H1 (cell line): ENCODE results near the gene ADM2. TPM values are rescaled to one million over a fixed set of nuclear protein-coding genes. Genes with fewer than 3 reads are reported as not detected.

Experiments
- CTCF ChIA-PET: fragments of 300-600 bp; sonication (Branson Sonifier 250); formaldehyde crosslinking; loops from one replicate; lab custom pipeline; 2021; ENCODE audit not compliant: partially characterized antibody; lab: Charles Lee
- POLR2A ChIA-PET: fragments of 300-600 bp; sonication (Branson Sonifier 250); formaldehyde crosslinking; loops from one replicate; lab custom pipeline; 2021; ENCODE audit warnings: inconsistent platforms; ENCODE audit not compliant: partially characterized antibody; lab: Charles Lee
- DNase-seq, 2 experiments: peaks; one replicate each; pipeline versions ENCODE4 v3.0.0 to v3.0.0-alpha.2; 2010 to 2022; ENCODE audit warnings: low spot score in 2 of 2, low read depth in 1 of 2, mixed read lengths in 1 of 2
- FAIRE-seq: peaks from 2 replicates; lab custom pipeline; 2011; peaks lifted over from hg19 to GRCh38; lab: Jason Lieb, UNC
- H2AFZ ChIP-seq: 2 replicates; pipeline ENCODE4 v1.8.1; 2012; ENCODE audit warnings: low read length, inconsistent platforms
- H2AK5ac ChIP-seq: 2 replicates; pipeline ENCODE4 v1.6.1; 2013; ENCODE audit warnings: low read depth, low read length
- H2BK120ac ChIP-seq: replicated peaks from 2 replicates; pipeline ENCODE3; 2013; ENCODE audit warnings: low read depth, low read length, inconsistent platforms
- H2BK12ac ChIP-seq: 2 replicates; pipeline ENCODE4 v1.6.1; 2013; ENCODE audit warnings: low read depth, low read length
- H2BK15ac ChIP-seq: 2 replicates; pipeline ENCODE4 v1.6.1; 2013; ENCODE audit warnings: low read length
- H2BK20ac ChIP-seq: 2 replicates; pipeline ENCODE4 v1.6.1; 2013; ENCODE audit warnings: low read length
- H2BK5ac ChIP-seq: 2 replicates; pipeline ENCODE4 v1.6.1; 2013; ENCODE audit warnings: low read depth, low read length
- H3K14ac ChIP-seq: 2 replicates; pipeline ENCODE4 v1.6.1; 2013; ENCODE audit warnings: inconsistent platforms; ENCODE audit not compliant: insufficient read length
- H3K18ac ChIP-seq: 2 replicates; pipeline ENCODE4 v1.6.1; 2013; ENCODE audit warnings: low read length; ENCODE audit errors: extremely low read depth
- H3K23ac ChIP-seq: 2 replicates; pipeline ENCODE4 v1.6.1; 2013; ENCODE audit warnings: inconsistent platforms; ENCODE audit not compliant: insufficient read length
- H3K23me2 ChIP-seq: 2 replicates; pipeline ENCODE4 v1.6.1; 2013; ENCODE audit warnings: low read depth, low read length
- H3K27ac ChIP-seq: 2 replicates; pipeline ENCODE4 v1.6.1; 2011; ENCODE audit warnings: low read depth, low read length, inconsistent platforms
- H3K27me3 ChIP-seq, 4 experiments: replicated peaks in 1 of 4; 1 replicate in 1 of 4; 2 replicates in 3 of 4; pipeline versions ENCODE4 v1.6.1 to v1.8.1; 2011 to 2013; ENCODE audit warnings: low read length in 3 of 4, mild to moderate bottlenecking in 3 of 4, inconsistent platforms in 2 of 4, mixed read lengths in 2 of 4, moderate library complexity in 1 of 4; ENCODE audit not compliant: control insufficient read depth in 3 of 4, insufficient read depth in 3 of 4; ENCODE audit errors: extremely low read depth in 1 of 4
- H3K36me3 ChIP-seq, 4 experiments: 2 replicates each; pipeline versions ENCODE4 v1.6.1 to v1.8.1; 2011 to 2013; ENCODE audit warnings: mild to moderate bottlenecking in 4 of 4, low read length in 3 of 4, moderate library complexity in 2 of 4, control low read depth in 1 of 4, inconsistent platforms in 1 of 4; ENCODE audit not compliant: insufficient read depth in 4 of 4, control insufficient read depth in 2 of 4
- H3K4ac ChIP-seq: replicated peaks from 2 replicates; pipeline ENCODE3; 2013; ENCODE audit warnings: low read length, low read depth, mixed read lengths, inconsistent platforms; ENCODE audit not compliant: insufficient read length
- H3K4me1 ChIP-seq, 4 experiments: replicated peaks in 1 of 4; 1 replicate in 1 of 4; 2 replicates in 3 of 4; pipeline versions ENCODE4 v1.6.1 to v1.8.1; 2011 to 2013; ENCODE audit warnings: low read length in 3 of 4, inconsistent platforms in 2 of 4, mixed read lengths in 1 of 4; ENCODE audit not compliant: insufficient read depth in 4 of 4, control insufficient read depth in 3 of 4
- H3K4me2 ChIP-seq, 2 experiments: 2 replicates each; pipeline versions ENCODE4 v1.6.1 to v1.8.1; 2011 to 2013; ENCODE audit warnings: low read depth in 2 of 2, low read length in 2 of 2, control low read depth in 1 of 2, inconsistent platforms in 1 of 2, mild to moderate bottlenecking in 1 of 2; ENCODE audit not compliant: insufficient read depth in 1 of 2
- H3K4me3 ChIP-seq, 4 experiments: fragments of 200-600, 300-600 bp in 1 of 4; sonication (generic), shearing (Covaris generic), sonication (Bioruptor Twin) in 1 of 4; 2 replicates each; pipeline versions ENCODE4 v1.5.1 to v1.8.1; 2011 to 2016; ENCODE audit warnings: low read length in 4 of 4, low read depth in 3 of 4, control low read depth in 2 of 4, inconsistent platforms in 2 of 4, mild to moderate bottlenecking in 2 of 4, mixed read lengths in 1 of 4, moderate library complexity in 1 of 4; ENCODE audit not compliant: insufficient read depth in 2 of 4; ENCODE audit errors: extremely low read depth in 1 of 4
- H3K56ac ChIP-seq: replicated peaks from 2 replicates; pipeline ENCODE3; 2013; ENCODE audit warnings: low read depth, mild to moderate bottlenecking, mixed read lengths, low read length, inconsistent platforms; ENCODE audit not compliant: insufficient read length
- H3K79me1 ChIP-seq: 2 replicates; pipeline ENCODE4 v1.6.1; 2013; ENCODE audit warnings: low read depth, low read length, control low read depth
- H3K79me2 ChIP-seq, 2 experiments: 2 replicates each; pipeline versions ENCODE4 v1.6.1 to v1.8.1; 2012 to 2013; ENCODE audit warnings: low read length in 2 of 2, mild to moderate bottlenecking in 2 of 2, inconsistent platforms in 1 of 2; ENCODE audit not compliant: insufficient read depth in 2 of 2, control insufficient read depth in 1 of 2
- H3K9ac ChIP-seq, 4 experiments: replicated peaks in 1 of 4; 1 replicate in 1 of 4; 2 replicates in 3 of 4; pipeline versions ENCODE4 v1.6.1 to v1.8.1; 2011 to 2013; ENCODE audit warnings: low read depth in 3 of 4, low read length in 3 of 4, control low read depth in 2 of 4, mild to moderate bottlenecking in 2 of 4, moderate library complexity in 2 of 4, inconsistent platforms in 1 of 4; ENCODE audit errors: extremely low read depth in 1 of 4
- H3K9me3 ChIP-seq, 2 experiments: 2 replicates each; pipeline versions ENCODE4 v1.6.1 to v1.8.1; 2012 to 2013; ENCODE audit warnings: mild to moderate bottlenecking in 2 of 2, moderate library complexity in 2 of 2, control low read depth in 1 of 2, inconsistent platforms in 1 of 2, low read depth in 1 of 2, low read length in 1 of 2, mixed read lengths in 1 of 2; ENCODE audit not compliant: insufficient read depth in 2 of 2
- H4K20me1 ChIP-seq, 2 experiments: replicated peaks in 1 of 2; 2 replicates each; pipeline versions ENCODE3 to v1.8.1; 2011 to 2013; ENCODE audit warnings: inconsistent platforms in 2 of 2, low read length in 2 of 2, mild to moderate bottlenecking in 1 of 2; ENCODE audit not compliant: insufficient read depth in 2 of 2, control insufficient read depth in 1 of 2
- H4K5ac ChIP-seq: 2 replicates; pipeline ENCODE4 v1.6.1; 2013; ENCODE audit warnings: low read length, low read depth, mixed read lengths, inconsistent platforms; ENCODE audit not compliant: insufficient read length
- H4K8ac ChIP-seq: 2 replicates; pipeline ENCODE4 v1.8.0; 2013; ENCODE audit warnings: mild to moderate bottlenecking, moderate library complexity, low read length, inconsistent platforms; ENCODE audit not compliant: insufficient read depth; ENCODE audit errors: extremely low read depth
- H4K91ac ChIP-seq: replicated peaks from 2 replicates; pipeline ENCODE3; 2013; ENCODE audit warnings: low read length, mixed read lengths, inconsistent platforms; ENCODE audit not compliant: insufficient read length
- CEBPB ChIP-seq: IDR thresholded peaks from 2 replicates; pipeline ENCODE4 v1.6.1; 2012; ENCODE audit warnings: low read depth, low read length
- CHD1 ChIP-seq: IDR thresholded peaks from 2 replicates; pipeline ENCODE4 v1.6.1; 2012; ENCODE audit warnings: low read depth, low read length, improper control_type of control experiment
- EP300 ChIP-seq, 2 experiments: IDR thresholded peaks; 1 replicate in 1 of 2; 2 replicates in 1 of 2; pipeline ENCODE4 v1.6.1; 2011 to 2012; ENCODE audit warnings: low read depth in 2 of 2, low read length in 2 of 2, mild to moderate bottlenecking in 2 of 2, borderline replicate concordance in 1 of 2, inconsistent platforms in 1 of 2, moderate library complexity in 1 of 2
- SUZ12 ChIP-seq: fragments of 200-600 bp; sonication (generic); IDR thresholded peaks from 2 replicates; pipeline ENCODE4 v1.6.1; 2012; ENCODE audit warnings: mild to moderate bottlenecking, inconsistent platforms, low read length, moderate library complexity, mixed read lengths
- TBP ChIP-seq: IDR thresholded peaks from 2 replicates; pipeline ENCODE4 v1.6.1; 2011; ENCODE audit warnings: low read depth, low read length, improper control_type of control experiment
- TCF12 ChIP-seq: IDR thresholded peaks from 2 replicates; pipeline ENCODE4 v1.6.1; 2011; ENCODE audit warnings: low read depth, mild to moderate bottlenecking, low read length
- WGBS, 2 experiments: shearing (Covaris generic) in 1 of 2; methylation state at CpG; one replicate each; pipeline versions ENCODE4 v1.1.6 to v1.1.7; 2013 to 2015; ENCODE audit warnings: low lambda C conversion rate in 2 of 2, mixed read lengths in 2 of 2, inconsistent platforms in 1 of 2, low coverage in 1 of 2, missing lambda C conversion rate in 1 of 2; ENCODE audit not compliant: insufficient replicate concordance in 2 of 2, insufficient coverage in 1 of 2, insufficient read length in 1 of 2; ENCODE audit errors: extremely low coverage in 1 of 2, missing lambda C conversion rate in 1 of 2; 5-methylcytosine and 5-hydroxymethylcytosine counted together
- polyA plus RNA-seq, 7 experiments: library from polyadenylated mRNA; depleted of rRNA in 3 of 7; stranded (reverse) in 5 of 7; unstranded in 2 of 7; fragments of >200 nt in 5 of 7; fragments of 200-250 nt in 2 of 7; gene quantifications; 1 replicate in 5 of 7; 2 replicates in 1 of 7; 4 replicates in 1 of 7; pipeline versions ENCODE4 v1.2.1 to v1.2.3, GENCODE V29; 2011 to 2013; ENCODE audit warnings: missing spikeins in 2 of 7, mixed read lengths in 2 of 7
- total RNA-seq: library from RNA; stranded (reverse); fragmentation: NEBNext Ultra II Directional; extraction: Animal tissue kit (Norgen Biotek cat#: 25700); gene quantifications from 2 replicates; pipeline ENCODE4 v1.2.1, GENCODE V29; 2021

The ADM2 gene
- total and polyA plus RNA-seq, 2 of the 8 experiments (the other 6 are each of a cell fraction or from before 2014, with no cell fraction given) = 3.3 to 7.5 TPM

DNA sequence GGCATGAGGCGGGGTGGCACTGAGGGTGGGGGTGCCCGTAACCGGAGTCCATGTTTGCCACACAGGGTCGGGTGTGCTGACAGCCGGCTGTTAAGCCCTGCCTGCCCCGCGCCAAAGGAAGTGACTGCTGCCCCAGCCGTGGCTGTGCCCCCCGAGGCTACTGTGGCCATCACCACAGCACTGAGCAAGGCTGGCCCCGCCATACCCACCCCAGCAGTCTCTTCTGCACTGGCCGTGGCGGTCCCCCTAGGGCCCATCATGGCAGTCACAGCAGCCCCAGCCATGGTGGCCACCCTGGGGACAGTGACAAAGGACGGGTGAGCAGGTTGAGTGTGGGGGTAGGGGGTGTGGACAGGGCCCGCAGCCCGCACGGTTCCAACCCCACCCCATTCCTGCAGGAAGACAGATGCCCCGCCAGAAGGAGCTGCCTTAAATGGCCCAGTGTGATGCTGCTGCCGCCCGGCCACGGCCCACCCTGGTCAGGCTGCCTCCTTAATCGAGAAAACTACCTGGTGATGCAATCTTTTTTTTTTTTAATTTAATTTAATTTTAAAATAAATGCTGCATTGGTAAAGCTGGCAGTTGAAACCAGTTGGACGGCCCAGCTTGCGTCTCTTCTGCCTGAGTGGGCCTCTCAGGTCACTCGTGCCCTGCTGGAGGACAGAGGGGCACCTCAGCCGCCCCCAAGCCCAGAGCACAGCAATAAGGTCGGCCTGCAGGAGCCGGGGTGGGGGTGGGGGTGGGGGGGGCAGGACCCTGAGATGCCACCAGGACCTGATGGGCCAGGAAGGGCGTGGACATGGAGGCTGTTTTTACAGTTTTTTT, 37.3 kb upstream of the ADM2 start:
- Histone ChIP-seq H2BK15ac (no peak overlapping the region), H3K27ac (no peak overlapping the region), H3K4me3 (no peak overlapping the region), H4K8ac (no peak overlapping the region; the same call in 1 of the 2 replicates), H2AFZ (no peak overlapping the region), H3K79me2 (no peaks in the 10 kb centered on the region), H3K9ac (no peak overlapping the region), H3K56ac (no peak overlapping the region), H3K9me3 (no peaks in the 10 kb centered on the region), H3K4ac (no peak overlapping the region), H3K79me1 (no peaks in the 10 kb centered on the region), H2AK5ac (no peak overlapping the region), H3K4me2 (no peak overlapping the region), H3K36me3 (peaks cover 7 to 31% (median 18%) of the 10 kb centered on the region in 4 experiments), H4K91ac (no peak overlapping the region), H3K4me1 (peaks cover 0 to 9% (median 4%) of the 10 kb centered on the region in 4 experiments; a peak in 5 of 7 replicates), H4K5ac (no peak overlapping the region), H4K20me1 (peaks cover 17% of the 10 kb centered on the region in 2 experiments), H3K23ac (no peak overlapping the region), H3K27me3 (no peaks in the 10 kb centered on the region), H2BK5ac (no peak overlapping the region), H2BK20ac (no peak overlapping the region), H3K18ac (no peak overlapping the region), H2BK120ac (no peak overlapping the region), H3K23me2 (no peaks in the 10 kb centered on the region), H3K14ac (no peak overlapping the region), H2BK12ac (no peak overlapping the region)
- DNase-seq (no peak), FAIRE-seq (no peak)
- TF ChIP-seq CHD1 = no peak
- no peak for TF ChIP-seq TBP
- no peak for TF ChIP-seq EP300 (IDR thresholded peaks at IDR 0.05; ENCODE audit: borderline replicate concordance in 1 of 2, low read depth in 2 of 2, low read length in 2 of 2)
- no peak for TF ChIP-seq SUZ12
- TF ChIP-seq TCF12 = no peak
- no peak for TF ChIP-seq CEBPB
- ChIA-PET CTCF (interaction anchor here (0.6 to 1.9 kb wide), 7 partner anchors 13 to 177 kb away, joined by 3 to 5 read pairs (median 3); no protein-coding TSS in a partner anchor), POLR2A (interaction anchor here (0.5 to 2.8 kb wide), 9 partner anchors 13 to 200 kb away, joined by 3 to 9 read pairs (median 5); partner anchors contain the start of genes LMF2, NCAPH2, SCO2 and TUBGCP6)
- WGBS, 2 experiments = 89% methylated on average over 25 of the region's 28 CpGs; no CpG with 5 or more reads in 1 of the 2 experiments
